Left lung (tissue), 10 donors: Measurements from ENCODE around the gene USP49. TPM values are rescaled to one million over a fixed set of nuclear protein-coding genes. Genes with fewer than 3 reads are reported as not detected.

Source experiments
- ATAC-seq: fragments of 200-7000 bp; cut with Tn5 transposase; one replicate; pipeline ENCODE4 v1.9.1; 2020; ENCODE audit warnings: moderate library complexity
- DNase-seq, 4 donors: peaks; one replicate each; pipeline ENCODE4 v3.0.0-alpha.2; 2013 to 2020
- H3K27ac ChIP-seq, 2 donors: fragments of 200-600 bp; sonication (generic) in 1 of 2; one replicate each; pipeline versions ENCODE4 v1.5.0 to v1.8.0; 2020 to 2021
- H3K27me3 ChIP-seq, 2 donors: fragments of 200-600 bp; sonication (generic) in 1 of 2; one replicate each; pipeline versions ENCODE4 v1.5.0 to v1.8.0; 2020 to 2021
- H3K36me3 ChIP-seq, 2 donors: fragments of 200-600 bp; sonication (generic) in 1 of 2; one replicate each; pipeline versions ENCODE4 v1.5.0 to v1.8.0; 2020 to 2021
- H3K4me1 ChIP-seq, 2 donors: fragments of 200-600 bp; one replicate each; pipeline ENCODE4 v1.8.0; 2021
- H3K4me3 ChIP-seq, 2 donors: fragments of 200-600 bp; sonication (generic) in 1 of 2; one replicate each; pipeline versions ENCODE4 v1.5.0 to v1.8.0; 2020 to 2021; ENCODE audit warnings: mild to moderate bottlenecking in 1 of 2
- H3K9me3 ChIP-seq, 2 donors: fragments of 200-600 bp; sonication (generic) in 1 of 2; one replicate each; pipeline versions ENCODE4 v1.5.0 to v1.8.0; 2020 to 2021
- intact Hi-C, 2 donors: fragments of 100-400 bp; cut with DNase I; formaldehyde crosslinking; loops; one replicate each; pipeline versions ENCODE4 v1.11.2 to v1.14.2; 2022
- polyA plus RNA-seq, 6 donors: library from polyadenylated mRNA; unstranded; fragments of 120-200 nt; gene quantifications; one replicate each; pipeline ENCODE4 v1.2.1, GENCODE V29; 2013; ENCODE audit not compliant: insufficient read length in 6 of 6
- total RNA-seq, 2 donors: library from RNA; stranded (reverse); fragmentation: NEBNext Ultra II Directional; extraction: Animal tissue kit (Norgen Biotek cat#: 25700); gene quantifications; one replicate each; pipeline ENCODE4 v1.2.1, GENCODE V29; 2021
- TF ChIP-seq, protein P1 (sequence below), 2 donors: fragments of 200-600 bp; sonication (generic) in 1 of 2; IDR thresholded peaks; one replicate each; pipeline versions ENCODE4 v1.5.0 to v1.8.0; 2021; ENCODE audit warnings: antibody characterized with exemption in 2 of 2
- donor health status: DM: no; HTN: yes; CAD: no.
- donor health status: DM: no; HTN: no; CAD: no.

Gene USP49
- total and polyA plus RNA-seq, 8 donors, result 3.8 to 16.4 (median 13.2) TPM

DNA sequence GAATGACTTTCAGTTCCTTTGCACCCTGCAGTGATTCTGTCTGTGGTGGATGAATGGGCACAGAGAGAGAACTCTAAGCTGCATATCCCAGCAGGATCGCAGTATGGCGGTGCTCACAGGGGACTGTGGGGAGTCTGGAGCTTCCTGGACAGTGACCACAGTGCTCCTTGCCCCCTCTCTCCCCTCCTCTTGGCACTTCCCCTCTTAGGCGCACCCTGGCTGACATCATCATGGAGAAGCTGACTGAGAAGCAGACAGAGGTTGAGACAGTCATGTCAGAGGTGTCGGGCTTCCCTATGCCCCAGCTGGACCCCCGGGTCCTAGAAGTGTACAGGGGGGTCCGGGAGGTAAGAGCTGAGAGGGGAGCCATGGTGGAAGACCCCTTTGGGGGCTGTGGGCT, 34.7 kb upstream of the USP49 start:
- H3K4me1 ChIP-seq, result peaks cover 0 to 6% of the 10 kb centered on the region in 2 donors
- no peak overlapping the region for H3K27ac ChIP-seq
- TF ChIP-seq, protein P1, sequence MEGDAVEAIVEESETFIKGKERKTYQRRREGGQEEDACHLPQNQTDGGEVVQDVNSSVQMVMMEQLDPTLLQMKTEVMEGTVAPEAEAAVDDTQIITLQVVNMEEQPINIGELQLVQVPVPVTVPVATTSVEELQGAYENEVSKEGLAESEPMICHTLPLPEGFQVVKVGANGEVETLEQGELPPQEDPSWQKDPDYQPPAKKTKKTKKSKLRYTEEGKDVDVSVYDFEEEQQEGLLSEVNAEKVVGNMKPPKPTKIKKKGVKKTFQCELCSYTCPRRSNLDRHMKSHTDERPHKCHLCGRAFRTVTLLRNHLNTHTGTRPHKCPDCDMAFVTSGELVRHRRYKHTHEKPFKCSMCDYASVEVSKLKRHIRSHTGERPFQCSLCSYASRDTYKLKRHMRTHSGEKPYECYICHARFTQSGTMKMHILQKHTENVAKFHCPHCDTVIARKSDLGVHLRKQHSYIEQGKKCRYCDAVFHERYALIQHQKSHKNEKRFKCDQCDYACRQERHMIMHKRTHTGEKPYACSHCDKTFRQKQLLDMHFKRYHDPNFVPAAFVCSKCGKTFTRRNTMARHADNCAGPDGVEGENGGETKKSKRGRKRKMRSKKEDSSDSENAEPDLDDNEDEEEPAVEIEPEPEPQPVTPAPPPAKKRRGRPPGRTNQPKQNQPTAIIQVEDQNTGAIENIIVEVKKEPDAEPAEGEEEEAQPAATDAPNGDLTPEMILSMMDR (IDR thresholded peaks at IDR 0.05), result no peak
- intact Hi-C loops, result no loop called here
- H3K36me3 ChIP-seq, result peaks cover 3 to 87% of the 10 kb centered on the region in 2 donors
- no peaks in the 10 kb centered on the region for H3K27me3 ChIP-seq
- ATAC-seq, result no peak
- H3K9me3 ChIP-seq, result no peaks in the 10 kb centered on the region
- DNase-seq, result no peak
- no peak overlapping the region for H3K4me3 ChIP-seq

- Histone ChIP-seq H3K27ac (no peak overlapping the region), H3K36me3 (peaks cover 0 to 60% of the 10 kb centered on the region in 2 donors), H3K9me3 (no peaks in the 10 kb centered on the region), H3K4me1 (peaks cover 3 to 21% of the 10 kb centered on the region in 2 donors), H3K4me3 (no peak overlapping the region), H3K27me3 (no peaks in the 10 kb centered on the region)
- no peak for ATAC-seq
- DNase-seq, result no peak
- TF ChIP-seq, protein P1 (IDR thresholded peaks at IDR 0.05), result no peak
- intact Hi-C loops, result no loop called here
These were observed 32.1 kb upstream of the USP49 start for GRCh38 chr6:41927253-41927652.

- Histone ChIP-seq H3K36me3 (peaks cover 0 to 9% of the 10 kb centered on the region in 2 donors), H3K27me3 (no peaks in the 10 kb centered on the region), H3K27ac (peak overlapping the region in 1 of 2 donors; percentile 97), H3K4me1 (peaks cover 3 to 56% of the 10 kb centered on the region in 2 donors), H3K9me3 (no peaks in the 10 kb centered on the region), H3K4me3 (peak overlapping the region; percentile 77 to 86)
- TF ChIP-seq, protein P1 (IDR thresholded peaks at IDR 0.05), result no peak
- no peak for ATAC-seq
- no peak for DNase-seq
- intact Hi-C loops, result no loop called here
These were observed 27.0 kb upstream of the USP49 start for GRCh38 chr6:41922154-41922553.

GRCh38 chr6:41921712-41921998, 26.5 kb upstream of the USP49 start:
- Histone ChIP-seq H3K9me3 (no peaks in the 10 kb centered on the region), H3K27me3 (no peaks in the 10 kb centered on the region), H3K27ac (peak overlapping the region; percentile 97 to 99), H3K36me3 (peaks cover 0 to 11% of the 10 kb centered on the region in 2 donors), H3K4me3 (peak overlapping the region; percentile 77 to 86), H3K4me1 (peaks cover 3 to 56% of the 10 kb centered on the region in 2 donors)
- DNase-seq, result no peak
- TF ChIP-seq, protein P1 (IDR thresholded peaks at IDR 0.05), result no peak
- ATAC-seq, result peak; percentile 33
- intact Hi-C loops, result no loop called here

- peaks cover 0 to 13% of the 10 kb centered on the region in 2 donors for H3K36me3 ChIP-seq
- peak; percentile 98 for ATAC-seq
- intact Hi-C loops, result no loop called here
- peak within 1 kb of the TSS; percentile 97 to 99 for H3K27ac ChIP-seq
- H3K9me3 ChIP-seq, result no peaks in the 10 kb centered on the region
- peak within 1 kb of the TSS; percentile 77 to 86 for H3K4me3 ChIP-seq
- peak; percentile 94 to 96 (median 96) for DNase-seq
- TF ChIP-seq, protein P1 (IDR thresholded peaks at IDR 0.05), result peak; percentile 98 to 99
- H3K27me3 ChIP-seq, result no peaks in the 10 kb centered on the region
- peaks cover 3 to 56% of the 10 kb centered on the region in 2 donors for H3K4me1 ChIP-seq
These were observed 25.9 kb upstream of the USP49 start, which contains the start of the genes BYSL and MED20 for GRCh38 chr6:41920921-41921711. TSS of gene BYSL (plus strand) at chr6:41921499. CDS start at chr6:41921563, 64 bp downstream. TSS of gene MED20 (minus strand) at chr6:41921139. CDS start at chr6:41921018, 121 bp downstream.
